ENCODE results near the gene FOXP1. TPM values are rescaled to one million over a fixed set of nuclear protein-coding genes. Genes with fewer than 3 reads are reported as not detected.
A peak's percentile ranks its signal among the peaks of the same experiment; 100 is the strongest.

FOXP1 gene
- total and polyA plus RNA-seq, 2 donors (not counting 1 experiment from before 2014, with no cell fraction given) = 91.1 to 508 TPM

DNA sequence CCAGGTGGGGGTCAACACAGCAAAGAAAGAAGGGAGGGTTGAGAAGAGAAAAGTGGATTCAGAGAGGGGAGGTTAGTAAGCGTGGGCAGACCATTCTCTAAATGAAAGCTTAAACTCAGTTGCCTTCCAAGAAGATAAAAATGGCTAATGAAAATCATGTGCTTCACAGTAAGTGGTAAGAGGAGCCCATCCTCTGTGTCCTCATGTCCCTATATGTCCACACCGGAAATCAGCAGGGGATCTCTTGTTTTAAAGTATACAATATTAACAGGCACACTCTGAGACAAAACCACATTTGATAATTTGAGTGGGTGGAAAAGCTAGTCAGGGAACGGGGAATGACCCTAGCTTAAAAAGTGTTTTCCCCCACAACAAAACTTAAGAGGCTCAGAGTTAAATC, 4.4 kb upstream of the FOXP1 start:
- H3K9me3 Mint-ChIP-seq (ENCODE audit: insufficient read depth) = no peaks in the 10 kb centered on the region
- Histone ChIP-seq H3K4me2 (replicated peaks; ENCODE audit: low read depth, low read length, poor library complexity, severe bottlenecking) (no peak overlapping the region), H2AFZ (ENCODE audit: insufficient read depth, low read depth, low read length, poor library complexity, severe bottlenecking) (no peak overlapping the region), H4K20me1 (ENCODE audit: control insufficient read depth, insufficient read depth, low read length, poor library complexity, severe bottlenecking) (no peaks in the 10 kb centered on the region), H3K4me1 (ENCODE audit: control insufficient read depth in 2 of 2, insufficient read depth in 2 of 2, low read length in 2 of 2) (peaks cover 17 to 19% of the 10 kb centered on the region in 2 donors), H3K79me2 (ENCODE audit: control insufficient read depth, insufficient read depth, low read length) (no peaks in the 10 kb centered on the region), H3K9ac (ENCODE audit: low read length) (no peak overlapping the region), H3K27ac (ENCODE audit: low read length in 2 of 2) (no peak overlapping the region), H3K9me3 (ENCODE audit: control extremely low read depth in 1 of 3, control insufficient read depth in 2 of 3, insufficient read depth in 1 of 3, low read length in 2 of 3) (no peaks in the 10 kb centered on the region), H3K27me3 (replicated peaks in 1 of 4; ENCODE audit: control extremely low read depth in 1 of 4, control insufficient read depth in 3 of 4, insufficient read depth in 4 of 4, low read length in 3 of 4) (no peaks in the 10 kb centered on the region), H3K36me3 (replicated peaks in 1 of 2; ENCODE audit: control extremely low read depth in 1 of 2, control insufficient read depth in 1 of 2, extremely low read depth in 1 of 2, insufficient read depth in 2 of 2, low read length in 1 of 2) (no peaks in the 10 kb centered on the region), H3K4me3 (ENCODE audit: control extremely low read depth in 1 of 5, extremely low read depth in 1 of 5, insufficient read depth in 1 of 5, low read depth in 2 of 5, low read length in 4 of 5) (no peak overlapping the region)
- no peak for ATAC-seq (ENCODE audit: low read depth)
- no peaks in the 10 kb centered on the region for H3K27me3 Mint-ChIP-seq
- DNase-seq = no peak
- POLR2A ChIA-PET = interaction anchor here (0.5 kb wide), 1 partner anchor 8 kb away, joined by 7 read pairs; no protein-coding TSS in a partner anchor
- TF ChIP-seq, protein P1, sequence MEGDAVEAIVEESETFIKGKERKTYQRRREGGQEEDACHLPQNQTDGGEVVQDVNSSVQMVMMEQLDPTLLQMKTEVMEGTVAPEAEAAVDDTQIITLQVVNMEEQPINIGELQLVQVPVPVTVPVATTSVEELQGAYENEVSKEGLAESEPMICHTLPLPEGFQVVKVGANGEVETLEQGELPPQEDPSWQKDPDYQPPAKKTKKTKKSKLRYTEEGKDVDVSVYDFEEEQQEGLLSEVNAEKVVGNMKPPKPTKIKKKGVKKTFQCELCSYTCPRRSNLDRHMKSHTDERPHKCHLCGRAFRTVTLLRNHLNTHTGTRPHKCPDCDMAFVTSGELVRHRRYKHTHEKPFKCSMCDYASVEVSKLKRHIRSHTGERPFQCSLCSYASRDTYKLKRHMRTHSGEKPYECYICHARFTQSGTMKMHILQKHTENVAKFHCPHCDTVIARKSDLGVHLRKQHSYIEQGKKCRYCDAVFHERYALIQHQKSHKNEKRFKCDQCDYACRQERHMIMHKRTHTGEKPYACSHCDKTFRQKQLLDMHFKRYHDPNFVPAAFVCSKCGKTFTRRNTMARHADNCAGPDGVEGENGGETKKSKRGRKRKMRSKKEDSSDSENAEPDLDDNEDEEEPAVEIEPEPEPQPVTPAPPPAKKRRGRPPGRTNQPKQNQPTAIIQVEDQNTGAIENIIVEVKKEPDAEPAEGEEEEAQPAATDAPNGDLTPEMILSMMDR (IDR thresholded peaks at IDR 0.05) = no peak
- no peak for TF ChIP-seq EZH2 (IDR thresholded peaks at IDR 0.05; ENCODE audit: borderline replicate concordance, insufficient read depth, low read depth, low read length, poor library complexity, severe bottlenecking)
- WGBS (ENCODE audit: insufficient coverage) = no CpG with 5 or more reads among the region's 3 CpGs
- CTCF ChIA-PET = interaction anchor here (1.9 to 2.4 kb wide), 2 partner anchors 525 to 1037 kb away, joined by 7 to 8 read pairs; no protein-coding TSS in a partner anchor
- intact Hi-C loops (cut with micrococcal nuclease) = loop anchor here (2.0 to 10.0 kb wide), 3 partner anchors 363 to 1056 kb away; no protein-coding TSS in a partner anchor
- peaks cover 26% of the 10 kb centered on the region for H3K4me1 Mint-ChIP-seq
- H3K27ac Mint-ChIP-seq = no peak overlapping the region
- no peak overlapping the region for H3K4me3 Mint-ChIP-seq

DNA sequence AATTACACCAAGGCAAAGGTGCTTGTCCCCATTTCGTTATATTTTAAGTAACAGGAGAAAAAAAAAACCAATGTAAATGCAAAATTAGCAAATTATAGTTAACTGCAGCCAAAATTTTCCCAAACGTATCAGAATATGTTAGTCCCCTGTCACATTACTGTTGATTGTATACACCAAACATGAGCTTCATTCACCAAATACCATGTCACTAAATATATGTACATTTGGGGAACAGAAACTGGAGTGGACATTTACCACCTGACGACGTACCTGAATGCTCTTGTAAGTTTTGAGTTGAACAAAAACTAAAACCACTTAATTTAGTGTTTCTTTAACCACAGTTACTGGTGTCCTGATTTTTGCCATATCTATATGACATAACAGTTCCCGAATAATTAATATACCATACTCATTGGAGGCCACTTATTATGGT, 3.3 kb upstream of the FOXP1 start:
- Histone ChIP-seq H3K4me2 (replicated peaks; ENCODE audit: low read depth, low read length, poor library complexity, severe bottlenecking) (no peak overlapping the region), H3K27me3 (replicated peaks in 1 of 4; ENCODE audit: control extremely low read depth in 1 of 4, control insufficient read depth in 3 of 4, insufficient read depth in 4 of 4, low read length in 3 of 4) (no peaks in the 10 kb centered on the region), H3K4me3 (ENCODE audit: control extremely low read depth in 1 of 5, extremely low read depth in 1 of 5, insufficient read depth in 1 of 5, low read depth in 2 of 5, low read length in 4 of 5) (no peak overlapping the region), H3K4me1 (ENCODE audit: control insufficient read depth in 2 of 2, insufficient read depth in 2 of 2, low read length in 2 of 2) (peaks cover 19 to 24% of the 10 kb centered on the region in 2 donors), H3K9ac (ENCODE audit: low read length) (no peak overlapping the region), H3K27ac (ENCODE audit: low read length in 2 of 2) (no peak overlapping the region), H4K20me1 (ENCODE audit: control insufficient read depth, insufficient read depth, low read length, poor library complexity, severe bottlenecking) (no peaks in the 10 kb centered on the region), H2AFZ (ENCODE audit: insufficient read depth, low read depth, low read length, poor library complexity, severe bottlenecking) (no peak overlapping the region), H3K9me3 (ENCODE audit: control extremely low read depth in 1 of 3, control insufficient read depth in 2 of 3, insufficient read depth in 1 of 3, low read length in 2 of 3) (no peaks in the 10 kb centered on the region), H3K79me2 (ENCODE audit: control insufficient read depth, insufficient read depth, low read length) (peaks cover 8% of the 10 kb centered on the region), H3K36me3 (replicated peaks in 1 of 2; ENCODE audit: control extremely low read depth in 1 of 2, control insufficient read depth in 1 of 2, extremely low read depth in 1 of 2, insufficient read depth in 2 of 2, low read length in 1 of 2) (no peaks in the 10 kb centered on the region)
- Mint-ChIP-seq H3K27me3 (no peaks in the 10 kb centered on the region), H3K27ac (no peak overlapping the region), H3K4me1 (peaks cover 29% of the 10 kb centered on the region), H3K9me3 (ENCODE audit: insufficient read depth) (no peaks in the 10 kb centered on the region), H3K4me3 (no peak overlapping the region)
- ChIA-PET POLR2A (no interaction called here), CTCF (interaction anchor here (0.6 to 3.5 kb wide), 26 partner anchors 11 to 1055 kb away, joined by 3 to 24 read pairs (median 3); no protein-coding TSS in a partner anchor)
- TF ChIP-seq, protein P1 (IDR thresholded peaks at IDR 0.05) = peak; percentile 58
- TF ChIP-seq EZH2 (IDR thresholded peaks at IDR 0.05; ENCODE audit: borderline replicate concordance, insufficient read depth, low read depth, low read length, poor library complexity, severe bottlenecking) = no peak
- DNase-seq = no peak
- WGBS (ENCODE audit: insufficient coverage) = no CpG with 5 or more reads among the region's 5 CpGs
- intact Hi-C loops (cut with micrococcal nuclease) = loop anchor here (1.0 to 10.0 kb wide), 5 partner anchors 362 to 1055 kb away; no protein-coding TSS in a partner anchor
- no peak for ATAC-seq (ENCODE audit: low read depth)

All from B cell (primary cell).